Erythroblast (primary cell): ENCODE data around the gene FAM185A.
"Not testable (repeated sequence)": the region's sequence is repeated elsewhere in the genome, so short reads cannot be mapped to it uniquely, and the experiment has no call there.

Experiments
- GATA1 ChIP-seq: IDR thresholded peaks from 2 replicates; pipeline ENCODE4 v1.6.1; 2011; ENCODE audit warnings: low read depth, mild to moderate bottlenecking, control low read depth, low read length, moderate library complexity
- POLR2A ChIP-seq: IDR thresholded peaks from 2 replicates; pipeline ENCODE4 v1.6.1; 2011; ENCODE audit warnings: mild to moderate bottlenecking, low read length

GRCh38 chr7:102795987-102796595 lies 47.3 kb downstream of the FAM185A start:
- not testable (repeated sequence) for TF ChIP-seq POLR2A, GATA1
